ENCODE measurements around the gene A4GALT.

DNA sequence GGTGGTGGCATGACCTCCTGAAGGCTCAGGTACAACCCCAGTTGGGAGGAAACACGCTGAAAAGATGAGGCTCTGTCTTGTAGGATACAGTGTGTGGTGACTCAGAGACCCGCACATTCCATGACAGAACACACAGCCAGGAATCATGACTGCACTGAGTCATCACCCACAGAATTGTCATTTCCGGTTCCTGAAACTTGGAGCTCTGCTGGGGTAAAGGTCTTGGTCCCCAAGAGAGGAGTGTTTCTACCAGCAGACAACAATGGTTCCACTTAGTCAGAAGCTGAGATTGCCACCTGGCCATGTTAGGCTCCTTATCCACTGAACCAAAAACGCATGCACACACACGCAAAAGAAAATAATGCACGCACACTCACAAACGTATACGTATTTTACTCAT lies 40.0 kb downstream of the A4GALT start:
- no peak for TF ChIP-seq POLR2AphosphoS5 (IDR thresholded peaks at IDR 0.05)
- TF ChIP-seq CTCF (IDR thresholded peaks at IDR 0.05): no peak
